Measurements from ENCODE around the gene ZBTB34.
"Not testable (repeated sequence)": the region's sequence is repeated elsewhere in the genome, so short reads cannot be mapped to it uniquely, and the experiment has no call there.

GRCh38 chr9:126824052-126824451 is 36.4 kb upstream of the ZBTB34 start:
- not testable (repeated sequence) for TF ChIP-seq POLR2AphosphoS5, POLR2A, EP300 (IDR thresholded peaks at IDR 0.05)
- TF ChIP-seq, protein P1, sequence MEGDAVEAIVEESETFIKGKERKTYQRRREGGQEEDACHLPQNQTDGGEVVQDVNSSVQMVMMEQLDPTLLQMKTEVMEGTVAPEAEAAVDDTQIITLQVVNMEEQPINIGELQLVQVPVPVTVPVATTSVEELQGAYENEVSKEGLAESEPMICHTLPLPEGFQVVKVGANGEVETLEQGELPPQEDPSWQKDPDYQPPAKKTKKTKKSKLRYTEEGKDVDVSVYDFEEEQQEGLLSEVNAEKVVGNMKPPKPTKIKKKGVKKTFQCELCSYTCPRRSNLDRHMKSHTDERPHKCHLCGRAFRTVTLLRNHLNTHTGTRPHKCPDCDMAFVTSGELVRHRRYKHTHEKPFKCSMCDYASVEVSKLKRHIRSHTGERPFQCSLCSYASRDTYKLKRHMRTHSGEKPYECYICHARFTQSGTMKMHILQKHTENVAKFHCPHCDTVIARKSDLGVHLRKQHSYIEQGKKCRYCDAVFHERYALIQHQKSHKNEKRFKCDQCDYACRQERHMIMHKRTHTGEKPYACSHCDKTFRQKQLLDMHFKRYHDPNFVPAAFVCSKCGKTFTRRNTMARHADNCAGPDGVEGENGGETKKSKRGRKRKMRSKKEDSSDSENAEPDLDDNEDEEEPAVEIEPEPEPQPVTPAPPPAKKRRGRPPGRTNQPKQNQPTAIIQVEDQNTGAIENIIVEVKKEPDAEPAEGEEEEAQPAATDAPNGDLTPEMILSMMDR (IDR thresholded peaks at IDR 0.05), result not testable (repeated sequence)
